HG02852 (cell line): Measurements from ENCODE around the gene SLC25A22.

Experiments used
- ATAC-seq: cut with Tn5 transposase; IDR thresholded peaks from one replicate; pipeline ENCODE4 v1.9.1; 2021; ENCODE audit warnings: mild to moderate bottlenecking, moderate library complexity; ENCODE audit not compliant: unreplicated experiment

The SLC25A22 gene

GRCh38 chr11:774873-775592 is 23.0 kb downstream of the SLC25A22 start:
- no peak for ATAC-seq

- no peak for ATAC-seq
Observed at GRCh38 chr11:773830-774229, 24.3 kb downstream of the SLC25A22 start.

GRCh38 chr11:773425-773824 is 24.7 kb downstream of the SLC25A22 start:
- no peak for ATAC-seq

- no peak for ATAC-seq
Observed at GRCh38 chr11:772429-773390, 25.4 kb downstream of the SLC25A22 start.

- no peak for ATAC-seq
Observed at GRCh38 chr11:771617-772204, 26.4 kb downstream of the SLC25A22 start.

GRCh38 chr11:770642-771616 is 27.2 kb downstream of the SLC25A22 start:
- ATAC-seq: no peak

GRCh38 chr11:769887-770641 is 28.0 kb downstream of the SLC25A22 start:
- ATAC-seq: no peak

GRCh38 chr11:767238-767637 is 30.8 kb downstream of the SLC25A22 start:
- no peak for ATAC-seq

- ATAC-seq: no peak
Observed at GRCh38 chr11:766936-767210, 31.2 kb downstream of the SLC25A22 start.

GRCh38 chr11:766106-766935 is 31.8 kb downstream of the SLC25A22 start:
- ATAC-seq: no peak

- no peak for ATAC-seq
Observed at GRCh38 chr11:765802-766091, 32.3 kb downstream of the SLC25A22 start.

- no peak for ATAC-seq
Observed at GRCh38 chr11:765025-765801, 32.9 kb downstream of the SLC25A22 start.

- ATAC-seq: no peak
Observed at GRCh38 chr11:764322-765024, 33.6 kb downstream of the SLC25A22 start.

- no peak for ATAC-seq
Observed at GRCh38 chr11:763549-764321, 34.3 kb downstream of the SLC25A22 start.

GRCh38 chr11:763073-763463 is 35.0 kb downstream of the SLC25A22 start:
- no peak for ATAC-seq

GRCh38 chr11:762421-763072 is 35.5 kb downstream of the SLC25A22 start:
- no peak for ATAC-seq
